ENCODE measurements around the gene KMT2A.

GRCh38 chr11:118411530-118411929 is 24.8 kb upstream of the KMT2A start:
- TF ChIP-seq CTCF (conservative IDR thresholded peaks at IDR 0.05; ENCODE audit: low read length) (no peak), EZH2phosphoT487 (IDR thresholded peaks at IDR 0.05; ENCODE audit: borderline replicate concordance) (no peak)

Measured in Loucy (cell line).